Activated CD4-positive, alpha-beta T cell treated with anti-CD3 and anti-CD28 coated beads for 36 hours (primary cell): Measurements from ENCODE around the gene RPUSD1. TPM values are rescaled to one million over a fixed set of nuclear protein-coding genes. Genes with fewer than 3 reads are reported as not detected.
"Not testable (repeated sequence)": the region's sequence is repeated elsewhere in the genome, so short reads cannot be mapped to it uniquely, and the experiment has no call there.

Experiments used
- ATAC-seq: fragments of 200-7000 bp; cut with Tn5 transposase; one replicate; pipeline ENCODE4 v1.10.0; 2021; ENCODE audit warnings: mild to moderate bottlenecking, moderate library complexity
- CTCF ChIA-PET: fragments of 350-600 bp; sonication (Branson Sonifier 250); formaldehyde crosslinking; loops from one replicate; lab custom pipeline; 2021; ENCODE audit warnings: antibody characterized with exemption; lab: Charles Lee
- POLR2A ChIA-PET: fragments of 350-600 bp; sonication (Branson Sonifier 250); formaldehyde crosslinking; loops from one replicate; lab custom pipeline; 2021; ENCODE audit warnings: antibody characterized with exemption, inconsistent platforms; lab: Charles Lee
- DNase-seq: peaks from one replicate; pipeline ENCODE4 v3.0.0-alpha.2; 2020
- H3K27ac Mint-ChIP-seq: one replicate; pipeline ENCODE4 v1.8.0; 2021; ENCODE audit warnings: mixed read lengths
- H3K27me3 Mint-ChIP-seq: one replicate; pipeline ENCODE4 v1.8.0; 2021; ENCODE audit warnings: mixed read lengths
- H3K36me3 Mint-ChIP-seq: one replicate; pipeline ENCODE4 v1.8.0; 2021; ENCODE audit warnings: low read depth, mixed read lengths
- H3K4me1 Mint-ChIP-seq: one replicate; pipeline ENCODE4 v1.8.0; 2021; ENCODE audit warnings: mixed read lengths
- H3K4me3 Mint-ChIP-seq: one replicate; pipeline ENCODE4 v1.8.0; 2021; ENCODE audit warnings: mild to moderate bottlenecking, moderate library complexity, mixed read lengths
- H3K9me3 Mint-ChIP-seq: one replicate; pipeline ENCODE4 v1.8.0; 2021; ENCODE audit warnings: low read depth, mixed read lengths
- intact Hi-C, 2 experiments: fragments of 100-400 bp; cut with DNase I in 1 of 2; cut with micrococcal nuclease in 1 of 2; formaldehyde crosslinking; loops; one replicate each; pipeline versions ENCODE4 v1.14.2 to v1.15.1; 2022 to 2024; cut with DNase I, micrococcal nuclease
- total RNA-seq, 2 experiments: library from RNA; stranded (reverse); gene quantifications; one replicate each; pipeline ENCODE4 v1.2.3, GENCODE V29; 2021

RPUSD1 gene
- total RNA-seq, 2 experiments from 2014 or later = 16.3 to 17.5 TPM

- Mint-ChIP-seq H3K36me3 (no peaks in the 10 kb centered on the region), H3K27ac (no peak overlapping the region), H3K9me3 (no peaks in the 10 kb centered on the region), H3K4me3 (no peak overlapping the region), H3K27me3 (no peaks in the 10 kb centered on the region), H3K4me1 (no peaks in the 10 kb centered on the region)
- intact Hi-C loops = no loop called here
- ATAC-seq (no peak), DNase-seq (no peak)
- ChIA-PET POLR2A (no interaction called here), CTCF (no interaction called here)
Observed at GRCh38 chr16:763369-764183, 24.6 kb downstream of the RPUSD1 start.

GRCh38 chr16:762595-763268, 25.4 kb downstream of the RPUSD1 start:
- H3K4me3 Mint-ChIP-seq = no peak overlapping the region
- no peaks in the 10 kb centered on the region for H3K4me1 Mint-ChIP-seq
- H3K27ac Mint-ChIP-seq = no peak overlapping the region
- DNase-seq (no peak), ATAC-seq (no peak)
- no peaks in the 10 kb centered on the region for H3K9me3 Mint-ChIP-seq
- ChIA-PET CTCF (no interaction called here), POLR2A (no interaction called here)
- no peaks in the 10 kb centered on the region for H3K36me3 Mint-ChIP-seq
- intact Hi-C loops = no loop called here
- peaks cover 2% of the 10 kb centered on the region for H3K27me3 Mint-ChIP-seq

- POLR2A ChIA-PET = no interaction called here
- DNase-seq (no peak), ATAC-seq (no peak)
- Mint-ChIP-seq H3K27me3 (peaks cover 4% of the 10 kb centered on the region), H3K27ac (no peak overlapping the region), H3K4me1 (no peaks in the 10 kb centered on the region), H3K4me3 (no peak overlapping the region), H3K9me3 (no peaks in the 10 kb centered on the region), H3K36me3 (no peaks in the 10 kb centered on the region)
- intact Hi-C loops = no loop called here
- CTCF ChIA-PET = no interaction called here
Observed at GRCh38 chr16:761625-762513, 26.3 kb downstream of the RPUSD1 start.

- Mint-ChIP-seq H3K4me1 (no peaks in the 10 kb centered on the region), H3K27me3 (peaks cover 7% of the 10 kb centered on the region), H3K9me3 (peaks cover 4% of the 10 kb centered on the region), H3K27ac (no peak within 1 kb of the TSS), H3K4me3 (no peak within 1 kb of the TSS), H3K36me3 (no peaks in the 10 kb centered on the region)
- ATAC-seq (no peak), DNase-seq (no peak)
- ChIA-PET CTCF (interaction anchor here (0.7 kb wide), 1 partner anchor 50 kb away, joined by 3 read pairs; no protein-coding TSS in a partner anchor), POLR2A (no interaction called here)
- intact Hi-C loops = no loop called here
Observed at GRCh38 chr16:760545-761343, 27.4 kb downstream of the RPUSD1 start, which contains the start of gene MSLN. Gene MSLN (plus strand): TSS chr16:760734. CDS start chr16:762681, 1,947 bp downstream.

- ChIA-PET CTCF (interaction anchor here (0.9 kb wide), 1 partner anchor 48 kb away, joined by 4 read pairs; no protein-coding TSS in a partner anchor), POLR2A (no interaction called here)
- no peak for ATAC-seq
- no peak overlapping the region for H3K27ac Mint-ChIP-seq
- no peak overlapping the region for H3K4me3 Mint-ChIP-seq
- no peaks in the 10 kb centered on the region for H3K36me3 Mint-ChIP-seq
- DNase-seq = no peak
- peaks cover 4% of the 10 kb centered on the region for H3K9me3 Mint-ChIP-seq
- no peaks in the 10 kb centered on the region for H3K4me1 Mint-ChIP-seq
- H3K27me3 Mint-ChIP-seq = peaks cover 7% of the 10 kb centered on the region
- intact Hi-C loops = no loop called here
Observed at GRCh38 chr16:760065-760464, 28.1 kb downstream of the RPUSD1 start.

- intact Hi-C loops = no loop called here
- H3K27me3 Mint-ChIP-seq = peaks cover 9% of the 10 kb centered on the region
- DNase-seq (no peak), ATAC-seq (no peak)
- ChIA-PET CTCF (interaction anchor here (0.9 kb wide), 1 partner anchor 47 kb away, joined by 4 read pairs; no protein-coding TSS in a partner anchor), POLR2A (no interaction called here)
- no peaks in the 10 kb centered on the region for H3K36me3 Mint-ChIP-seq
- H3K27ac Mint-ChIP-seq = no peak overlapping the region
- no peaks in the 10 kb centered on the region for H3K4me1 Mint-ChIP-seq
- no peak overlapping the region for H3K4me3 Mint-ChIP-seq
- peaks cover 4% of the 10 kb centered on the region for H3K9me3 Mint-ChIP-seq
Observed at GRCh38 chr16:759110-759910, 28.9 kb downstream of the RPUSD1 start.

- POLR2A ChIA-PET = no interaction called here
- CTCF ChIA-PET = interaction anchor here (0.8 to 1.6 kb wide), 2 partner anchors 16 to 44 kb away, joined by 3 read pairs; partner anchors contain the start of gene CIAO3
- Mint-ChIP-seq H3K27ac (no peak overlapping the region), H3K4me3 (no peak overlapping the region), H3K27me3 (peaks cover 9% of the 10 kb centered on the region), H3K9me3 (peaks cover 4% of the 10 kb centered on the region), H3K4me1 (no peaks in the 10 kb centered on the region), H3K36me3 (no peaks in the 10 kb centered on the region)
- intact Hi-C loops = no loop called here
- ATAC-seq = peak; percentile 77
- no peak for DNase-seq
Observed at GRCh38 chr16:756428-756827, 31.8 kb downstream of the RPUSD1 start.

GRCh38 chr16:754656-755055, 33.5 kb downstream of the RPUSD1 start:
- H3K36me3 Mint-ChIP-seq = no peaks in the 10 kb centered on the region
- no peak for ATAC-seq
- ChIA-PET CTCF (no interaction called here), POLR2A (no interaction called here)
- intact Hi-C loops = no loop called here
- no peak overlapping the region for H3K27ac Mint-ChIP-seq
- peaks cover 4% of the 10 kb centered on the region for H3K9me3 Mint-ChIP-seq
- no peaks in the 10 kb centered on the region for H3K4me1 Mint-ChIP-seq
- H3K4me3 Mint-ChIP-seq = no peak overlapping the region
- DNase-seq = no peak
- peaks cover 9% of the 10 kb centered on the region for H3K27me3 Mint-ChIP-seq

- ATAC-seq, H3K4me3 Mint-ChIP-seq, CTCF ChIA-PET, DNase-seq, H3K36me3 Mint-ChIP-seq, H3K4me1 Mint-ChIP-seq, POLR2A ChIA-PET, H3K27me3 Mint-ChIP-seq, H3K9me3 Mint-ChIP-seq, H3K27ac Mint-ChIP-seq, intact Hi-C loops: not testable (repeated sequence)
Observed at GRCh38 chr16:754121-754607, 34.0 kb downstream of the RPUSD1 start.

- intact Hi-C loops = no loop called here
- Mint-ChIP-seq H3K36me3 (no peaks in the 10 kb centered on the region), H3K27ac (no peak overlapping the region), H3K9me3 (peaks cover 4% of the 10 kb centered on the region), H3K4me1 (no peaks in the 10 kb centered on the region), H3K27me3 (peaks cover 5% of the 10 kb centered on the region), H3K4me3 (no peak overlapping the region)
- POLR2A ChIA-PET = no interaction called here
- no peak for ATAC-seq
- CTCF ChIA-PET = interaction anchor here (0.6 kb wide), 1 partner anchor 10 kb away, joined by 3 read pairs; no protein-coding TSS in a partner anchor
- no peak for DNase-seq
Observed at GRCh38 chr16:752007-752312, 36.2 kb downstream of the RPUSD1 start.
